ENCODE measurements around the gene CREG2. TPM values are rescaled to one million over a fixed set of nuclear protein-coding genes. Genes with fewer than 3 reads are reported as not detected.

Gene CREG2
- total and polyA plus RNA-seq, 10 donors, result 0.17 TPM; not detected in 9

DNA sequence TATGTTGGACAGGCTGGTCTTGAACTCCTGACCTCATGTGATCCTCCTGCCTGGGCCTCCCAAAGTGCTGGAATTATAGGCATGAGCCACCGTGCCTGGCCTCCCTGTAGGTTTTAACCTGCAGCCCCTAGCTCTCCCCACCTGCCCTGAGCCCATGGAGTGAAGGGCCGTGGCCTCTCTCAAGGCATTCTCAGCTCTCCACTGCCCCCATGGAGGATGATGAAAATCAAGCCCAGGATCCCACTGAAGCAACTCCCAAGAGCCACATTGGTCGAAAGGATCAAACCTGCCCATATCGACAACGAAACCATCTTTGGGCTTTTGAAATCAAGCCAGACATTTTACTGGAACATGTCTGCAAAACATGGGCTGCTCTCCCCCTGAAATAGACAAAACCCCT lies 22.4 kb upstream of the CREG2 start:
- intact Hi-C loops (cut with DNase I; ENCODE audit: low total_unique reads), result no loop called here
- 88 to 94% (median 92%) methylated on average over 5 of the region's 5 CpGs for WGBS, 5 donors
- TF ChIP-seq POLR2AphosphoS5 (IDR thresholded peaks at IDR 0.05) (no peak), CTCF (IDR thresholded peaks at IDR 0.05 in 8 of 11, conservative IDR thresholded peaks at IDR 0.05 in 3 of 11) (no peak), POLR2A (IDR thresholded peaks at IDR 0.05) (no peak)
- DNase-seq, result no peak
- Histone ChIP-seq H3K27me3 (replicated peaks in 1 of 7) (no peaks in the 10 kb centered on the region), H3K36me3 (no peaks in the 10 kb centered on the region), H3K4me3 (no peak overlapping the region), H3K4me1 (peaks cover 0 to 17% (median 15%) of the 10 kb centered on the region in 6 donors), H3K9me3 (peaks cover 0 to 3% (median 0%) of the 10 kb centered on the region in 8 donors), H3K27ac (no peak overlapping the region)

DNA sequence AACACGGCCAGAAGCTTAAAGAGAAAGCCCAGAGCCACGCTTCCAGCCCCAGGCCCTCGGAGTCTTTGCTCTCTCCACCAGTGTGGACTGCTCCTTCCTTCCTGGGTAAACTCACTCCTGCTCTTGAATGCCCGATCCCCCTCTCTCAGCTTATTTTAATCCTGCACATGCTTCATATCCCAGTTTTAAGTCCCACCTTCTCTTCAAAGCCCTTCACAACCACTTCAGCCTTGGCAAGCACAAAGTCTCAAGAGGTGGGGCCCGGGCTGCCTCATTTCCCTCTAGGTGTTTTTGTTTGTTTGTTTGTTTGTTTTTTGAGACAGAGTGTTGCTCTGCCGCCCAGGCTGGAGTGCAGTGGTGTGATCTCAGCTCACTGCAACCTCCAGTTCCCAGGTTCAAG lies 21.6 kb upstream of the CREG2 start:
- no peaks in the 10 kb centered on the region for H3K36me3 ChIP-seq
- TF ChIP-seq POLR2A (IDR thresholded peaks at IDR 0.05) (no peak), POLR2AphosphoS5 (IDR thresholded peaks at IDR 0.05) (no peak), CTCF (IDR thresholded peaks at IDR 0.05 in 8 of 11, conservative IDR thresholded peaks at IDR 0.05 in 3 of 11) (no peak)
- WGBS, 5 donors, result 81 to 89% (median 84%) methylated on average over 6 of the region's 6 CpGs
- no peak overlapping the region for H3K4me3 ChIP-seq
- intact Hi-C loops (cut with DNase I; ENCODE audit: low total_unique reads), result no loop called here
- H3K4me1 ChIP-seq, result peaks cover 0 to 24% (median 15%) of the 10 kb centered on the region in 6 donors
- no peaks in the 10 kb centered on the region for H3K9me3 ChIP-seq
- DNase-seq, result no peak
- no peaks in the 10 kb centered on the region for H3K27me3 ChIP-seq (replicated peaks in 1 of 7)
- H3K27ac ChIP-seq, result no peak overlapping the region

DNA sequence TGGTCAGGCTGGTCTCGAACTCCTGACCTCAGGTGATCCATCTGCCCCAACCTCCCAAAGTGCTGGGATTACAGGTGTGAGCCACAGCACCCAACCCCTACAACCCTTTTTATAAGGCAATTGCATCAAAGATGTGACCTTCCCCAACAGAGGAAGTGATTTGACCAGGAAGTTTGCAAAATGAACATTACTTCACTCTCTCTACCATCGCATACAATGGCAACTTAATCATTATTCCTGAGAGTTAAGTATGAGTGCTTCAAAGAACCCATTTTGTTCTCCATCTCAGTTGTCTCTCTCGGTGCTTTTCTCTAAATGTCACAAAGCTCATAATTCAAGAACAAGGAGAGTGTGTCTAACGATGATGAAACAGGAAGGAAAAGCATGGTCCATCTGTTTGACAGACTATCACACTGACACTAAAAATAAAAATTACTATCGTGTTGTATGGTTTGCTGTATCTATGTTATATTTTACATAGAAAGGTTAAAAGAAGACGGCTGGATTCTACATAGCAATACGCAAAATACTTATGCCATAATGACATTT lies 18.1 kb upstream of the CREG2 start:
- 31 to 43% (median 33%) methylated on average over 7 of the region's 7 CpGs for WGBS, 5 donors
- no peak overlapping the region for H3K4me3 ChIP-seq
- no peaks in the 10 kb centered on the region for H3K9me3 ChIP-seq
- intact Hi-C loops (cut with DNase I; ENCODE audit: low total_unique reads), result no loop called here
- peaks cover 0 to 14% (median 0%) of the 10 kb centered on the region in 7 donors for H3K27me3 ChIP-seq (replicated peaks in 1 of 7)
- DNase-seq, result no peak
- peak overlapping the region in 4 of 8 donors; percentile 32 to 58 (median 46) for H3K27ac ChIP-seq
- no peaks in the 10 kb centered on the region for H3K36me3 ChIP-seq
- H3K4me1 ChIP-seq, result peaks cover 3 to 41% (median 26%) of the 10 kb centered on the region in 6 donors
- TF ChIP-seq CTCF (IDR thresholded peaks at IDR 0.05 in 8 of 11, conservative IDR thresholded peaks at IDR 0.05 in 3 of 11), result no peak
- TF ChIP-seq POLR2A (IDR thresholded peaks at IDR 0.05), result no peak
- TF ChIP-seq POLR2AphosphoS5 (IDR thresholded peaks at IDR 0.05), result no peak

DNA sequence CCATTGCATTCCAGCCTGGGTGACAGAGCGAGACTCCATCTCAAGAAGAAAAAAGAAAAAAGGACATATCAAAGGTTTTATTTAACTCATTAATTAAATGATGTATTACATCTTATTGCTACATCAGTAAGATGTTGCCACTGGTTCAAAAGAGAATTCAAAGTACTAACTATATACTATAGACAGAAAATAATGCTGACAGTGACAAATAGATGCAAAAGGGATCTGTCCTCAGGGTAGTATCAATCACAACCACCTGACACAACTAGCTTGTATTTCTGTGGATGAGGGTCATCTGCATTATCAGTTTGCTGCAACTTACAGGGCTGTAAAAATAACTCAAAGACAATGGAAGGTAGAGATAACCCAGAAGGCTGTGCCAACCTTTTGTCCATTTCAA lies 16.4 kb upstream of the CREG2 start:
- DNase-seq, result no peak

More for the DNA sequence above, 16.4 kb upstream of the CREG2 start:
- Histone ChIP-seq H3K27ac (no peak overlapping the region), H3K4me1 (peaks cover 6 to 58% (median 39%) of the 10 kb centered on the region in 6 donors), H3K27me3 (replicated peaks in 1 of 7) (peaks cover 0 to 21% (median 0%) of the 10 kb centered on the region in 7 donors), H3K9me3 (no peaks in the 10 kb centered on the region), H3K36me3 (no peaks in the 10 kb centered on the region), H3K4me3 (no peak overlapping the region)
- 95 to 100% (median 97%) methylated on average over 1 of the region's 1 CpG for WGBS, 5 donors
- intact Hi-C loops (cut with DNase I; ENCODE audit: low total_unique reads), result no loop called here
- TF ChIP-seq CTCF (IDR thresholded peaks at IDR 0.05 in 8 of 11, conservative IDR thresholded peaks at IDR 0.05 in 3 of 11) (no peak), POLR2AphosphoS5 (IDR thresholded peaks at IDR 0.05) (no peak), POLR2A (IDR thresholded peaks at IDR 0.05) (no peak)

Data from spleen (tissue), 11 donors.